K562 (cell line): ENCODE data around the gene SS18L1. TPM values are rescaled to one million over a fixed set of nuclear protein-coding genes. Genes with fewer than 3 reads are reported as not detected.

Experiments used
- BRD4 ChIP-seq: fragments of 200-600 bp; sonication (generic); IDR thresholded peaks from 2 replicates; pipeline ENCODE4 v1.6.1; 2017; ENCODE audit warnings: inconsistent platforms
- CHD2 ChIP-seq: IDR thresholded peaks from 2 replicates; pipeline ENCODE4 v1.6.1; 2011; ENCODE audit warnings: low read depth, low read length
- EGR1 ChIP-seq: fragments of 450-650 bp; conservative IDR thresholded peaks from 2 replicates; pipeline ENCODE4 v1.6.1; 2017; ENCODE audit warnings: mild to moderate bottlenecking
- GABPA ChIP-seq: fragments of 200-800 bp; sonication (Bioruptor generic); conservative IDR thresholded peaks from 2 replicates; pipeline ENCODE4 v1.6.1; 2016; ENCODE audit warnings: low read depth, missing genetic modification characterization, missing compliant biosample characterization
- HDAC2 ChIP-seq: fragments of 450-650 bp; IDR thresholded peaks from 2 replicates; pipeline ENCODE4 v1.6.1; 2016; ENCODE audit warnings: mild to moderate bottlenecking
- KAT8 ChIP-seq: fragments of 450-650 bp; IDR thresholded peaks from 2 replicates; pipeline ENCODE4 v1.6.1; 2016; ENCODE audit warnings: low read depth, mild to moderate bottlenecking
- MED1 ChIP-seq: sonication (generic); formaldehyde crosslinking; IDR thresholded peaks from 2 replicates; pipeline ENCODE4 v1.8.1; 2023; ENCODE audit warnings: missing genetic modification reagents, borderline replicate concordance
- SPI1 ChIP-seq: IDR thresholded peaks from 2 replicates; pipeline ENCODE4 v1.6.1; 2011; ENCODE audit warnings: low read depth, low read length, control low read depth, borderline replicate concordance
- SRSF9 ChIP-seq: fragments of 200-400 bp; formaldehyde crosslinking; IDR thresholded peaks from 2 replicates; pipeline ENCODE4 v1.6.1; 2017; ENCODE audit warnings: low read depth, low read length, borderline replicate concordance
- ZFX ChIP-seq: sonication (generic); formaldehyde crosslinking; IDR thresholded peaks from 2 replicates; pipeline ENCODE4 v1.8.0; 2022; ENCODE audit warnings: mild to moderate bottlenecking, missing genetic modification reagents, moderate library complexity
- ZNF140 ChIP-seq: fragments of 250-450 bp; sonication (Bioruptor Pico); IDR thresholded peaks from 2 replicates; pipeline ENCODE4 v1.8.0; 2021; ENCODE audit warnings: moderate library complexity, mild to moderate bottlenecking, inconsistent platforms
- ZNF232 ChIP-seq: sonication (generic); formaldehyde crosslinking; IDR thresholded peaks from 2 replicates; pipeline ENCODE4 v1.8.0; 2022; ENCODE audit warnings: mild to moderate bottlenecking, missing genetic modification reagents
- ZNF561 ChIP-seq: fragments of 450-650 bp; formaldehyde crosslinking; conservative IDR thresholded peaks from 2 replicates; pipeline ENCODE4 v1.4.0; 2020; ENCODE audit warnings: mild to moderate bottlenecking, moderate library complexity
- polyA plus RNA-seq, 8 experiments: library from polyadenylated mRNA; depleted of rRNA in 4 of 8; stranded (reverse) in 5 of 8; unstranded in 3 of 8; fragments of >200 nt; fragmentation: Nextera tagmentation in 2 of 8; fragmentation: Illumina TruSeq in 1 of 8; extraction: Ambion mirVana in 2 of 8; extraction: Trizol in 1 of 8; gene quantifications; 2 replicates each; pipeline versions ENCODE4 v1.2.1 to v1.2.3, GENCODE V29; 2011 to 2014; ENCODE audit warnings: inconsistent platforms in 1 of 8, missing spikeins in 1 of 8
- total RNA-seq, 7 experiments: library from RNA; depleted of rRNA in 6 of 7; stranded (reverse); fragments of >200 nt in 6 of 7; fragmentation: Illumina TruSeq in 2 of 7; extraction: Trizol in 2 of 7; gene quantifications; 2 replicates each; pipeline versions ENCODE4 v1.2.1 to v1.2.3, GENCODE V29; 2011 to 2021; ENCODE audit warnings: low replicate concordance in 1 of 7
- TF ChIP-seq, protein P1 (sequence below): fragments of 250-450 bp; sonication (Bioruptor Pico); IDR thresholded peaks from 2 replicates; pipeline ENCODE4 v1.5.0; 2021; ENCODE audit warnings: mild to moderate bottlenecking, borderline replicate concordance
- TF ChIP-seq, protein P2 (sequence below), 2 experiments: fragments of 450-650 bp in 1 of 2; sonication (generic) in 1 of 2; formaldehyde crosslinking in 1 of 2; IDR thresholded peaks; 2 replicates each; pipeline versions ENCODE4 v1.7.1 to v1.9.0; 2016 to 2022; ENCODE audit warnings: inconsistent platforms in 1 of 2, mild to moderate bottlenecking in 1 of 2, missing genetic modification reagents in 1 of 2
- TF ChIP-seq, protein P3 (sequence below): IDR thresholded peaks from 2 replicates; pipeline ENCODE4 v1.6.1; 2011; ENCODE audit not compliant: insufficient read length; ENCODE audit errors: extremely low read depth

SS18L1 gene
- total and polyA plus RNA-seq, 9 of the 15 experiments (the other 6 are each of a cell fraction or from before 2014, with no cell fraction given) = 2.7 to 28.3 (median 15.1) TPM

DNA sequence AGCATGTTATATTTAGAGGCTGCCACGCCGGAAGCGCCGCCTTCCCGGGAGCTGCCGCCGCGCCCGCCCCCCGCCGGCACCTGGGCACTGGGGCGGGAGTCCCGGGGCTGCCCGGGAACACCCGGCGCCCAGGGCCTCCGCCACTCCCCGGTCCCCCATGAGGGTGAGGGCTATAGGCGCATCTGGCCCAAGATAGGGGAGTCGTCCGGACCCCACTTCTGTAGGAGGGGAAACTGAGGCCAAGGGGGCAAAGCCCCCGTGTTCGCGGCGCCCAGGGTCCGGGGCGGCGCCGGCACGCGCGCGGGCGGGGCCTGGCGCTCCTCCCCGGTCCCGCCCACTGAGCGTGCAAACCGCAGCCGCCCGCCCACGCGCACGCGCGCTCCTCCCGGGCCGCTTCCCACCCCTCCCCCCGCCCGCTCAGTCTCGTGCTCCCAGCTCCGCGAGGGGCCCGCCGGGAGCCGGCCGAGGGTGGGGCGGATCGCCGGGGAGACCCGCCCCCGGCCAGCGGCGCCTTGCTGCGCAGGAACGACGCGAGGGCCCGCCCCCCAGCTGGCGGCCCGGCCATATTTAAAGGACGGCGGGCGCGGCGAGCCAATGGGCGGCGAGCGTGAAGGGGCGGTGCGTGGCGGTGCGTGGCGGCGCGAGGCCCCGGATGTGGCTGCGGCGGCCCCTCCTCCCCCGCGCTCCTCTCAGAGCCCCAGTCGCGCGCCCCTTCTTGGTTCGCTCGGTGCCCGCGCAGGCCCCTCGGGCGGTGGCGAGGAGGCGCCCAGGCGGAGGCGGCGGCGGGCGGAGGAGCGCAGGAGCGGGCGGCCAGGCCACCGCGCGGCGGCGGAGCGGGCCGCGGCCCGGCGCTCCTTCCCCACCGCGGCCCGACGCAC lies 21.6 kb upstream of the SS18L1 start, which contains the start of gene LSM14B (continued):
- TF ChIP-seq MED1 (CRISPR knock-in tag) (no peak), BRD4 (no peak), CHD2 (peak; percentile 85), ZNF561 (CRISPR knock-in tag) (no peak), EGR1 (peak; percentile 67), SPI1 (no peak), SRSF9 (no peak), HDAC2 (no peak), ZNF232 (no peak), ZNF140 (CRISPR knock-in tag) (no peak), ZFX (CRISPR knock-in tag) (no peak; the same call in none of the 2 replicates), KAT8 (no peak), GABPA (tag) (peak; percentile 70)
- TF ChIP-seq, protein P1, sequence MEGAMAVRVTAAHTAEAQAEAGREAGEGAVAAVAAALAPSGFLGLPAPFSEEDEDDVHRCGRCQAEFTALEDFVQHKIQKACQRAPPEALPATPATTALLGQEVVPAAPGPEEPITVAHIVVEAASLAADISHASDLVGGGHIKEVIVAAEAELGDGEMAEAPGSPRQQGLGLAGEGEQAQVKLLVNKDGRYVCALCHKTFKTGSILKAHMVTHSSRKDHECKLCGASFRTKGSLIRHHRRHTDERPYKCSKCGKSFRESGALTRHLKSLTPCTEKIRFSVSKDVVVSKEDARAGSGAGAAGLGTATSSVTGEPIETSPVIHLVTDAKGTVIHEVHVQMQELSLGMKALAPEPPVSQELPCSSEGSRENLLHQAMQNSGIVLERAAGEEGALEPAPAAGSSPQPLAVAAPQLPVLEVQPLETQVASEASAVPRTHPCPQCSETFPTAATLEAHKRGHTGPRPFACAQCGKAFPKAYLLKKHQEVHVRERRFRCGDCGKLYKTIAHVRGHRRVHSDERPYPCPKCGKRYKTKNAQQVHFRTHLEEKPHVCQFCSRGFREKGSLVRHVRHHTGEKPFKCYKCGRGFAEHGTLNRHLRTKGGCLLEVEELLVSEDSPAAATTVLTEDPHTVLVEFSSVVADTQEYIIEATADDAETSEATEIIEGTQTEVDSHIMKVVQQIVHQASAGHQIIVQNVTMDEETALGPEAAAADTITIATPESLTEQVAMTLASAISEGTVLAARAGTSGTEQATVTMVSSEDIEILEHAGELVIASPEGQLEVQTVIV = no peak
- TF ChIP-seq, protein P2, sequence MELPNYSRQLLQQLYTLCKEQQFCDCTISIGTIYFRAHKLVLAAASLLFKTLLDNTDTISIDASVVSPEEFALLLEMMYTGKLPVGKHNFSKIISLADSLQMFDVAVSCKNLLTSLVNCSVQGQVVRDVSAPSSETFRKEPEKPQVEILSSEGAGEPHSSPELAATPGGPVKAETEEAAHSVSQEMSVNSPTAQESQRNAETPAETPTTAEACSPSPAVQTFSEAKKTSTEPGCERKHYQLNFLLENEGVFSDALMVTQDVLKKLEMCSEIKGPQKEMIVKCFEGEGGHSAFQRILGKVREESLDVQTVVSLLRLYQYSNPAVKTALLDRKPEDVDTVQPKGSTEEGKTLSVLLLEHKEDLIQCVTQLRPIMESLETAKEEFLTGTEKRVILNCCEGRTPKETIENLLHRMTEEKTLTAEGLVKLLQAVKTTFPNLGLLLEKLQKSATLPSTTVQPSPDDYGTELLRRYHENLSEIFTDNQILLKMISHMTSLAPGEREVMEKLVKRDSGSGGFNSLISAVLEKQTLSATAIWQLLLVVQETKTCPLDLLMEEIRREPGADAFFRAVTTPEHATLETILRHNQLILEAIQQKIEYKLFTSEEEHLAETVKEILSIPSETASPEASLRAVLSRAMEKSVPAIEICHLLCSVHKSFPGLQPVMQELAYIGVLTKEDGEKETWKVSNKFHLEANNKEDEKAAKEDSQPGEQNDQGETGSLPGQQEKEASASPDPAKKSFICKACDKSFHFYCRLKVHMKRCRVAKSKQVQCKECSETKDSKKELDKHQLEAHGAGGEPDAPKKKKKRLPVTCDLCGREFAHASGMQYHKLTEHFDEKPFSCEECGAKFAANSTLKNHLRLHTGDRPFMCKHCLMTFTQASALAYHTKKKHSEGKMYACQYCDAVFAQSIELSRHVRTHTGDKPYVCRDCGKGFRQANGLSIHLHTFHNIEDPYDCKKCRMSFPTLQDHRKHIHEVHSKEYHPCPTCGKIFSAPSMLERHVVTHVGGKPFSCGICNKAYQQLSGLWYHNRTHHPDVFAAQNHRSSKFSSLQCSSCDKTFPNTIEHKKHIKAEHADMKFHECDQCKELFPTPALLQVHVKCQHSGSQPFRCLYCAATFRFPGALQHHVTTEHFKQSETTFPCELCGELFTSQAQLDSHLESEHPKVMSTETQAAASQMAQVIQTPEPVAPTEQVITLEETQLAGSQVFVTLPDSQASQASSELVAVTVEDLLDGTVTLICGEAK (IDR thresholded peaks at IDR 0.05) = no peak
- TF ChIP-seq, protein P2 (CRISPR knock-in tag; IDR thresholded peaks at IDR 0.05) = no peak
- TF ChIP-seq, protein P3, sequence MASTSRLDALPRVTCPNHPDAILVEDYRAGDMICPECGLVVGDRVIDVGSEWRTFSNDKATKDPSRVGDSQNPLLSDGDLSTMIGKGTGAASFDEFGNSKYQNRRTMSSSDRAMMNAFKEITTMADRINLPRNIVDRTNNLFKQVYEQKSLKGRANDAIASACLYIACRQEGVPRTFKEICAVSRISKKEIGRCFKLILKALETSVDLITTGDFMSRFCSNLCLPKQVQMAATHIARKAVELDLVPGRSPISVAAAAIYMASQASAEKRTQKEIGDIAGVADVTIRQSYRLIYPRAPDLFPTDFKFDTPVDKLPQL = no peak
